Globus pallidus (tissue), 1 donor: ENCODE data around the gene KRTDAP.
"Not testable (repeated sequence)": the region's sequence is repeated elsewhere in the genome, so short reads cannot be mapped to it uniquely, and the experiment has no call there.

Experiments used
- DNase-seq: peaks from one replicate; pipeline ENCODE4 v3.0.0-alpha.2; 2015; ENCODE audit warnings: low spot score

Gene KRTDAP

GRCh38 chr19:35484252-35485036 is 5.8 kb downstream of the KRTDAP start:
- DNase-seq, result no peak

GRCh38 chr19:35483089-35483488 is 7.2 kb downstream of the KRTDAP start:
- no peak for DNase-seq

DNA sequence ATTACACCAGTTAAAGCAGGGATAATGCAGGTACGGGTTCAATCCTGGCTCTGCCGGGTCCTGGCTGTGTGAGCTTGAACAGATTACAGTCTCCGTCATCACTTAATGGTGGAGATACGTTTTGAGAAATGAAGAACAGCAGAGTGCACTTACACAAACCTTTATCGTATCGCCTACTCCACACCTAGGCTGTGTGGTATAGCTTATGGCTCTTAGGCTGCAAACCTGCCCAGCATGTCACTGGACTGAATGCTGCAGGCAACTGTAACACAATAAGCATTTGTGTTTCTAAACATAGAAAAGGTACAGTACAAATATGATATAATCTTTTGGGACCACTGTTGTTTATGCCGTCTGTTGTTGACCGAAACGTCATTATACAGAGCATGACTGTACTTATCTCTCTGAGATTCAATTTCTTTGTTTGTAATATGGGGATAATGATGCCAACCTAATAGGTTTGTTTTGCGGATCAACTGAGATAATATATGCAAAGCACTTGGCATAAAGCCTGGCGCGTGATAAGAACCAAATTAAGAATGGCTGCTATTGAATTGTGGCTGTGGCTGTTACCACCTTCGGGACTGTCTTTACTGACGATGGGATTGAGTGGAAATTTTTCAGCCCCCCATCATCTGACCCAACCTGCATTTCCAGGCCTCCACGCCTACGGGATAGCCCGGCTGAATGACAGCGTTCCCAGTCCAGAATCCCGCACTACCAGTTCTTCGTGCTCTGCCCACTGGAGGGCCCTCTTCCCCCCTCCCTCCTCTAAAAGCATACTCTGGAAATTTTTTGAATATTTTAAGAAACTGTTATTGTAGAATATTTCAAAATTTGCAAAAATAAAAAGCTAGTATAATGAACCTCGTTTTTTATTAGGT is 11.2 kb downstream of the KRTDAP start:
- no peak for DNase-seq

GRCh38 chr19:35476149-35476548 is 14.1 kb downstream of the KRTDAP start:
- DNase-seq, result no peak

GRCh38 chr19:35474594-35474993 is 15.7 kb downstream of the KRTDAP start:
- not testable (repeated sequence) for DNase-seq

DNA sequence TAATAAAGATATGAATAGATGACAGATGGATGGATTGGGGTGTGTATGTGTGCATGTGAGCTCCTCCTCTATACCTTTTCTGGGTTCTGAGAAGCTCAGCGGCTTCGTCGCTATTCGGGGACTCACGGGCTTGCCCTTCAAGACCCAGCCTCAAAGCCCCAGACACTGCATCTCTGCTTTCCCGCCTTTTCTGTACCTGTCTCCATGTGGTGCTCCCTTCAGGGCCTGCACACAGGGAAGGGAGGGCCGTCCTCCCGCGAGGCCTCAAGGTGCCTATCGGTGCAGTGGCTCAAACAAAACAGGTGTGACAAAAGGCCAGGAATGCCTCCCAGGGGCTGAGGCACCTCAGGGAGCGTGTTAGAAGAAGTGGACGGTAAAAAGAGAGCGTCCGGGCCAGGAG is 16.2 kb downstream of the KRTDAP start:
- no peak for DNase-seq

- DNase-seq, result no peak
Measured at GRCh38 chr19:35471946-35472345, 18.3 kb downstream of the KRTDAP start.

GRCh38 chr19:35471075-35471474 is 19.2 kb downstream of the KRTDAP start:
- DNase-seq, result not testable (repeated sequence)

GRCh38 chr19:35470128-35470527 is 20.1 kb downstream of the KRTDAP start:
- DNase-seq, result no peak

- DNase-seq, result no peak
Measured at GRCh38 chr19:35468637-35469036, 21.6 kb downstream of the KRTDAP start.

DNA sequence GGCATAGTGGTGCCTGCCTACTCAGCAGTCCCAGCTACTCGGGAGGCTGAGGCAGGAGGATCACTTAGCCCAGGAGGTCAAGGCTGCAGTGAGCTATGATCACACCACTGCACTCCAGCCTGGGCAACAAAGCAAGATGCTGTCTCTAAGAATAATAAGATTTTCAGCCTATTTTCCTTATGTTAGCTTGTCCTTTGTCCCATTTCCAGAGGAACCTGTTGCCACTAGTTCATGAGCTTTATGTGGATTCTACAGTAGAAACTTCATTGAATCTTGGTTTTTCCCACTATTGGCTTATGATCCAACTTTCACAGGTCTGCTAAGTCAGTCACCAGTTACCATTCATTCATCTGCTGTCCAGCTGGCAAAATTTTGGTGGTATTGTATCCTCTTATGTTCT is 24.0 kb downstream of the KRTDAP start:
- no peak for DNase-seq

DNA sequence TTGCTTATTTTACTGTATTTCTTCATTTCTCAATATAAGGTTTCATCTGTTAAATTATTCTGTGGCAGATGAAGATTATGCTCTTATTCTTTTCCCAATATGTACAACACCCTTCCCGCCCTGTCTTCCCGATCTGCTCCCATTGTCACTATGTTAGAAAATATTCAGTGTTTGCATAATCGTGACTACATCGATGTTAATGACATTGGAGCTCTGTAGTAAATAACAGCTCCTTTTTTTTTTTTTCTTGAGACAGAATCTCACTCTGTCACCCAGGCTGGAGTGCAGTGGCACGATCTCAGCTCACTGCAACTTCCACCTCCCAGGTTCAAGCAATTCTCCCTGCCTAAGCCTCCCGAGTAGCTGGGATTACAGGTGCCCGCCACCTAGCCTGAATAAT is 27.3 kb downstream of the KRTDAP start:
- not testable (repeated sequence) for DNase-seq

DNA sequence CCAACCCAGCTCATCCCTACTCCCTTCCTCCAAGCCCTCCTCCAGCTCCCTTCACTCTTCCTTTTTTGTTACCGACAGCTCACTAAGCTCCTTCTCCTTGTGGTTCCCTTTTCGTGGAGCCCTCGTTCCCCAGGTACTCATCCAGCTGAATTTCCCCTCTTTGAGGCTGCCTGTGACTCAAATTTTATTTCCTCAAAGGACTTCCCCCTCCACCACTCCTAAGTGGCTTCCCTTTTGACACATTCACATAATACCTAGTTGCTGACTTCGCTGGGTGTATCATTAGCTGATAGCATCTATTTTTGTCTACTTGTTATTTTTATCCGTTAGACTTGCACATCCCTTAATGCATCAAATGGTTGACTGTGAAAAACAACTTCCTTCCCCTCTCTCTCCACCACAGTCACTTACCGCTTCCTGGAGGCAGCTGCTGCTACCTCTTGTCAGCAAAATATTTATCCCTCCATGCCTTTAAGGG is 27.7 kb downstream of the KRTDAP start:
- peak; percentile 60 for DNase-seq

DNA sequence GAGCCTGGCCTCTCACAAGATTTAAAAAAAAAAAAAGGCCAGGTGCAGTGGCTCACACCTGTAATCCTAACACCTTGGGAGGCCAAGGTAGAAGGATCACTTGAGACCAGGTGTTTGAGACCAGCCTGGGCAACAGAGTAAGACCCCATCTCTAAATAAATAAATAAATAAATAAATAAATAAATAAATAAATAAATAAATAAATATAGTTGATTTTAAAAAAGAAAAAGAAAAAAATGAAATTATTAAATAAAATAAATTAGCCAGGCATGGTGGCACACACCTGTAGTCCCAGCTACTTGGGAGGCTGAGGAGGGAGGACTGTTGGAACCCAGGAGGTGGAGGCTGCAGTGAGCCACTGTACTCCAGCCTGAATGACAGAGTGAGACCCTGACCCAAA is 28.5 kb downstream of the KRTDAP start:
- not testable (repeated sequence) for DNase-seq

- DNase-seq, result no peak
Measured at GRCh38 chr19:35461060-35461459, 29.2 kb downstream of the KRTDAP start.

- DNase-seq, result no peak
Measured at GRCh38 chr19:35460608-35461007, 29.7 kb downstream of the KRTDAP start.

DNA sequence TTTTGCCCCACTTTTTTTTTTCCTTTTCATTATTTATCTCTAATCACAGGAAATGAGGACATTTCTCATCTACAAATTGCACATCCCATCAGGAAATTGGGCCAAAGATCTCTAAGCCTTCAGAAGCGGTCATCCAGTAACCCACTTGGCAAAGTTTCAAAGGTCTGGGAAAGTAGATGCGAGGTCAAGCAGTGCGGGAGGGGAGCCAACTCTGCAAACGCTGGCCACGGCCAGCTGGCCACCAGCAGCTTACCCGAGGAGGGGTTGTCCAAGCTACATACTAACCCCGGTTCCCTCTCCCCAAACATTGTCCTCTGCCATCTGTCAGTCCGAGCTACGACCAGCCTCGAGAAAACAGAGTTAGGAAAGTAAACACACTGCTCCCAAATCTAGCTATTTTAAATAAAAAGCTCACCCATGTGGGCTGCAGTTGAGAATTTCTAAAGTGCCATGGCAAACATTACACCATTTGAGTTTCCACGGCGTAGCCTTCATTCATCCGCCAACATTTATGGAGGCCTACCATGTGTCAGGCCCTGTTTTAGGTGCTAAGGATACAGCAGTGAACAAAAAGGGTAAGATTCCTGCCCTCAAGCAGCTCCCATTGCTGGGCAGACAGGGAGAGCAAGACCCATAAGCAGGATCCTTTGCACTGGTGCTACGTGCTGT is 30.7 kb downstream of the KRTDAP start:
- DNase-seq, result no peak

- DNase-seq, result no peak
Measured at GRCh38 chr19:35458731-35459391, 31.4 kb downstream of the KRTDAP start.

GRCh38 chr19:35458192-35458591 is 32.1 kb downstream of the KRTDAP start:
- DNase-seq, result no peak

DNA sequence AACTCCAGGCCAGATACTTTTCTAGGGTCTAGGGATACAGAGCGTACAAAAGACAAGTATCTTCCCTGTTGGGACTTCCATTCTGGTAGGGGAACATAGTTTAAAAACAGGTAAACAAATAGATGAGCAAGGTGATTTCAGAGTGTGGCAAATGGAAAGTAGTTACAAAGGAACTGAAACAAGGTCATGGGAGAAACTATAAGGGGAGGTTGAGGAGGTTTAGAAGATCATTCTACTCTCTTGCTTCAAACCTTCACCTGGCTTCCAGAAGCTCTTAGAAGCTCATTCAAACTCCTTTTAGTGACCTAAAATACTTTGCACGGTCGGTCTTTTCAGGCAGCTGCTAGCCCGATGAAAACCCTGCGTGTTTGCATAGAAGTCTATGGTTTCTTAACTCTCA is 33.1 kb downstream of the KRTDAP start:
- DNase-seq, result no peak

- no peak for DNase-seq
Measured at GRCh38 chr19:35455616-35456201, 34.6 kb downstream of the KRTDAP start.

GRCh38 chr19:35454663-35455062 is 35.6 kb downstream of the KRTDAP start:
- no peak for DNase-seq
